LHCN-M2 (cell line): ENCODE results near the gene SHTN1. TPM values are rescaled to one million over a fixed set of nuclear protein-coding genes. Genes with fewer than 3 reads are reported as not detected.

ENCODE experiments used
- DNase-seq: peaks from one replicate; pipeline ENCODE4 v3.0.0-alpha.2; 2012; ENCODE audit warnings: low read depth
- polyA plus RNA-seq: library from polyadenylated mRNA; unstranded; fragments of >200 nt; gene quantifications from one replicate; pipeline ENCODE4 v1.2.1, GENCODE V29; 2012; ENCODE audit warnings: missing spikeins
- total RNA-seq: library from RNA; depleted of rRNA; stranded (reverse); fragments of >200 nt; gene quantifications from 2 replicates; pipeline ENCODE4 v1.2.3, GENCODE V29; 2014; rRNA removed

Gene SHTN1, protein sequence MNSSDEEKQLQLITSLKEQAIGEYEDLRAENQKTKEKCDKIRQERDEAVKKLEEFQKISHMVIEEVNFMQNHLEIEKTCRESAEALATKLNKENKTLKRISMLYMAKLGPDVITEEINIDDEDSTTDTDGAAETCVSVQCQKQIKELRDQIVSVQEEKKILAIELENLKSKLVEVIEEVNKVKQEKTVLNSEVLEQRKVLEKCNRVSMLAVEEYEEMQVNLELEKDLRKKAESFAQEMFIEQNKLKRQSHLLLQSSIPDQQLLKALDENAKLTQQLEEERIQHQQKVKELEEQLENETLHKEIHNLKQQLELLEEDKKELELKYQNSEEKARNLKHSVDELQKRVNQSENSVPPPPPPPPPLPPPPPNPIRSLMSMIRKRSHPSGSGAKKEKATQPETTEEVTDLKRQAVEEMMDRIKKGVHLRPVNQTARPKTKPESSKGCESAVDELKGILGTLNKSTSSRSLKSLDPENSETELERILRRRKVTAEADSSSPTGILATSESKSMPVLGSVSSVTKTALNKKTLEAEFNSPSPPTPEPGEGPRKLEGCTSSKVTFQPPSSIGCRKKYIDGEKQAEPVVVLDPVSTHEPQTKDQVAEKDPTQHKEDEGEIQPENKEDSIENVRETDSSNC
- 2.7 and 3.7 TPM in 2 replicates for total RNA-seq
- 2.5 TPM for polyA plus RNA-seq

GRCh38 chr10:117005026-117005526 lies at the start of gene SHTN1:
TSS of gene SHTN1 (minus strand) at chr10:117005187. CDS start at chr10:117005079, 108 bp downstream.
- DNase-seq, result peak; percentile 35

DNA sequence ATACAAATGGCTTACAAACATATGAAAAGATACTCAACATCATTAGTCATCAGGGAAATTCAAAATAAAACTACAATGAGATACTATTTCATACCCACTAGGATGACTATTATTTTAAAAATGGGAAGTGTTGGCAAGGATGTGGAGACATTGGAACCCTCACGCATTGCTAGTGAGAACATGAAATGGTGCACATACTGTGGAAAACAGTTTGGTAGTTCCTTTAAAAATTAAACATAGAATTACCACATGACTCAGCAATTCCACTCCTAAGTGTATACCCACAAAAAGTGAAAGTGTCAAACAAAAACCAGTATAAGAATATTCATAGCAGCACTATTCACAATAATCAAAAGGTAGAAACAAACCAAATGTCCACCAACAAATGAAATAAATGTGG lies 48.5 kb upstream of the SHTN1 start:
- peak; percentile 9 for DNase-seq

- DNase-seq, result no peak
Measured at GRCh38 chr10:117047947-117048346, 43.0 kb upstream of the SHTN1 start.

GRCh38 chr10:117016266-117016665 lies 11.3 kb upstream of the SHTN1 start:
- DNase-seq, result no peak

DNA sequence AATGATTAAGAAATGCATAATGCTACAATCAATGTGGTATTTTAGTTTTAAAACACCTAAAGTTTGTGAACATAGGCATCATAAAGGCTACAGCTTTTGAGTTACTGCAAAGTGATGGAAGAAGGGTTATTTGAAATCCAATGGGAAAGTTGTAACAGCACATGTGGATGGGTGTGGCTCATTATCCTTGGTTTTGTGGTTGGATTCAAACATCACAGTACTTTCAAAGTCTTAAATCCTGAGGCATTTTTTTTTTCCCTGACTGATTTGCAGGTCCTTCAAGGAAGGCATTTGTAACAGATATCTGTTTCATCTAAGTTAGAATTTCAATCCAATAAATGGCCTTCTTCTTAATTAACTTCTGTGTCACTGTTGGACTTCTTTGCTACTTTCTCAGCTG lies 9.8 kb upstream of the SHTN1 start:
- DNase-seq, result no peak

DNA sequence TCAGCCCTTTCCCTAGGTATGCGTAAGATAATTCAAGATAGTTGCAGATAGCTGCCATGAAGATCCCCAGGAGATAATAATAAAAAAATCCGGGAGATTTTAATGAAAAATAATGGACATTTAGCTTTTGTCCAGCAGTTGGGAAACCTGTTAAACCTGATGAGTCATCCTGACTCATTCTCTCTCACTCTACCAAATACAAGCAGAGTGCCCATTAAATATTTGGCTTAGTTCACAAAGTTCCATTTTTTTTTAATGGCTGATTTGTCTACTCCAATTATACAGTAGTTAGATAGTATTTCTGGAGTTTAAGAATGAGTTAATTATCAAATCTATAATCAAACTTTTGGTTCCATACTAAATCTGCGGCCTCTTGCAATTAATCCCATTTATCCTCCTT lies 2.1 kb upstream of the SHTN1 start:
- peak; percentile 86 for DNase-seq

DNA sequence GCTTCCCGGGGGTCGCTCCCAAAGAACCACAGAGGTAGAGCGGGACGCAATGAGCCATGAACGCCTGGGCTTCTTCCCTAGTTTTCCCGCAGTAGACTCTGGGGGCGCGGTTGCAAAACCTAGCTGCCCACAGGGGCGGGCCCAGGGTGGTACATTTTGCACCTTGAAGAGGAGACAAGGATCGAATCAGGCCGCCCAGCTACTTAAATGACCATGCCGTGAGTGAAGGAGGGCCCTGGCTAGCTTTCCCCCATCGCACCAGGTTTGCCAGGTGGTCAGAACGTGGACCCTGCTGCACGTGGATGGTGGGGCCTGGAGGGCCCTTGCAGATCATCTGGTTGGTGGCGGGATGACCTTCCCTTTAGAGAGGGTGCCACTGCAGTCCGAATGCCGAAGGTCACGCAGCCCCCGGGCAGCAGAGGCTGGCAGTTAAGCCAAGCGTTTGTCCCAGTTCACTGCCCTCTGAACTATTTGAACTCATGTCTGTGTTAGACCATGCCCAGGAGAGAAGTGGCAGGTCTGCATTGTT lies 604 bp upstream of the SHTN1 start:
- no peak for DNase-seq

DNA sequence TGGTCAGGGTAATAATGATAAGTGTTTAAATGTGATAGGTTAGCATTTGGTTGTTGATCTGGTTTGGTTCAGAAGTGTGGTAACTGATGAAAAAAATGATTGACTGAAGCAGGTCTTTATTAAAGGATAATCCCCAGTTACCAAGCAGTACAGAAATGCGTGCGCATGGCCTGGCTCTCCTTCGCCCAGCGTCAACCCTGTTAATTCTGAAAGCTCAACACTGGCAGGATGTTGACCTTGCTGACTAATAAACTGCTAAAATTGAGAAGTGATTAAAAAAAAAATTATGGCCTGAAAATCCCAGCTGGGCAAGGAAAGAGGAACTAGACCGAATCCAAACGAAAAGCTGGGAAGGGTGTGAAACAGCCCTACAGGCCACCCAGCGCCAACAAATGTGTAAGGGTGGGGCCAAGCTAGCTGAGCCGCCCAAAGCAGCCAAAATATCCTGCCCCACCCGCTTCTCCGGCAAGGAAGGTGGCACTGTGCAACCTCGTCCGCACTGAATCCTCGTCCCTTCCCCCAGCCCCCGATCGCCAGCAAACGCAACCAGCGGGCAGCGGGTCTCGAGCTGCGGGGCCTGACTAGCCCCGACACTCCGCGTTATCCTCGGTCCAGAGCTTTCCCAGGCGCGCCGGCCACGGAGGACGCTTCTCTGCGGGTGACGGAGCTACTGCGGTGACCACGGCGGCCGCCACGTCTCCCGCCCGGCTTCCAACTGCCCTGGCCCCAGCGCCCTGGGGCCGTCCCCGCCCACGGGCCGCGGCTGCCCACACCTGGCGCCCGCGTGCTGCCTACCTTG lies 561 bp downstream of the SHTN1 start:
- peak; percentile 31 for DNase-seq

DNA sequence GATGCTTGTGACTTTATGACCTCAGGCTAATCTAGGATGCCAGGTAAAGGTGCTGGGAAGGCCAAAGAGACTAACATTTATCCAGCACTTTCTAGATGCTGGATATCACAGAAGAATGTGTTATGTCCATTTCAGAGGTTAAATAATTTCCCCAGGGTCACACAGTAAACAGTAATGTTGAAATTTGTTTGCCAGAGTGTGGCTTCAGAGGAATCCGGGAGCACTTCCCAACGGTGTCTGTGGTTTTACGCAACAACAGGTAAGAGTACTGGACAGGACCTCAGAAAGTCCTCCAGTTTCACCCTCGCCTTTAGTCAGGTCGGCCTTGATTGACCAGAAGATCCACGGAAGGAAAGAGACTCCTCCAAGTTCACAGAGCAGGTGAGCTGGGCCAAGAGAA lies 1.7 kb downstream of the SHTN1 start:
- DNase-seq, result no peak

DNA sequence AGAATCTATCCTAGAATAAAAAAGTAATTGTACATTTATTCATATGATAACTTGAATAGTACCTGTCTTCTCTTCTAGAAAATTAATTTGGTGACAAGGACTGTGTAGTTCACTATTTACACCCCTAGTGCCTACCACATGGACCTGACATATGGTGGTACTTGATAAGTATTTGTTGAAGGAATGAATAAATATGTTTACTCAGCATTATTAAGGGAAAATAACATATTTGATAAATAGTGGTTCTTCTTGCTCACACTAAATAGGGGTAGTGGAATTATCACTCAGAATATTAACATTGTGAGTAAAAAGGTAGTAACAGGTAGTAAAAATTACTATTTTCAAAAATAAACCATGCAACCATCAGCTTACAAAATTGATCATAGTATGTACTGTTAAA lies 2.8 kb downstream of the SHTN1 start:
- no peak for DNase-seq

GRCh38 chr10:117001144-117001543 lies 3.8 kb downstream of the SHTN1 start:
- no peak for DNase-seq

DNA sequence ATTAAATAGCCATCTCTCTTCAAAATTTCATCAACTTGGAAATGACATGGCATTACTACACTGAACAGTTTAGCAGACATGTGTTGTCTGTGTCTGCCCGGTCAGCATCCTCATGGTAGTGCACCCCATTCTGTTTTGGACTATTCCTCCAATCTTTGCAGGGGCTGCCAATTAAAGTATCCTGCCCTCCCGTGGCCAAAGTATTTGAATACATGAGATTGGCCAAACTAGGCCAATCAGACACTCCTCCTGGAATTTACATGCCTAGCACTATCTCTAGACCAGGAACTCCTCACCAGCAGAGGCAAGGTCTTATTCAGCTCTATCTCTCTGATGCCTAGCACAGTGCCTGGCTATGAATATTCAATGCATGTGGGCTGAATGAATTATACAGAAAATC lies 4.4 kb downstream of the SHTN1 start:
- peak; percentile 26 for DNase-seq

DNA sequence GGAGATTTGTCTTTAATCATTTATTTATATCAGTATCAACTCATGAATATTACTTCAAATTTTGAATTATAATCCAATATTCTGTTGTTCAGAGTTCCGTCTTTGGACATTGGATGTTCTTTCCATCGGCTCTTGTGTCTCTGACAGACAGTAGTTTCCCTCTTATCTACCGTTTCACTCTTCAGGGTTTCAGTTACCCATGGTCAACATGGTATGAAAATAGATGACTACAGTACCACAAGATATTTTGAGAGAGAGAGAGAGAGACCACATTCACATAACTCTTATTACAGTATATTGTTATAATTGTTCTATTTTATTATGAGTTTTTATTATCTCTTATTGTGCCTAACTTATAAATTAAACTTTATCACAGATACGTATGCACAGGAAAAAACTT lies 6.8 kb downstream of the SHTN1 start:
- no peak for DNase-seq

GRCh38 chr10:116997015-116997414 lies 8.0 kb downstream of the SHTN1 start:
- DNase-seq, result no peak

DNA sequence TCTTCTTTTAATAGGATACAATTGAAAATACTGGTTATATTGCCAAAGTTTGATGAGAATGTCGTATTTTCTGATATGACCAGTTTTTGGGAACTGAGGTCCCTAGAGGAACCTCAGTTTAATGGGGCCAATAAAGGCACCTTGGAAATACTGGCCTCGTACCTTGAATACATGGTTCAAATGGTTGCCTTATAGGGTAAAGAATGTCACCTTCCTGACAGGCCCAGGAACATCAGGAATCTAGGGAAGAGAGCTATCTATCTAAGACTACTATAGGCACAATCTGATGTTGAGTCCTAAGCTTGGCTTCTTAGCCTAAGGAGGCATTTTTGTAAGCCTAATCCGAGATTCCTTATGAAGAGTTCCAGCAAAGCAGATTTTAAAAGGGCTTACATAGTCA lies 9.3 kb downstream of the SHTN1 start:
- no peak for DNase-seq

GRCh38 chr10:116994113-116994890 lies 10.7 kb downstream of the SHTN1 start:
- no peak for DNase-seq

DNA sequence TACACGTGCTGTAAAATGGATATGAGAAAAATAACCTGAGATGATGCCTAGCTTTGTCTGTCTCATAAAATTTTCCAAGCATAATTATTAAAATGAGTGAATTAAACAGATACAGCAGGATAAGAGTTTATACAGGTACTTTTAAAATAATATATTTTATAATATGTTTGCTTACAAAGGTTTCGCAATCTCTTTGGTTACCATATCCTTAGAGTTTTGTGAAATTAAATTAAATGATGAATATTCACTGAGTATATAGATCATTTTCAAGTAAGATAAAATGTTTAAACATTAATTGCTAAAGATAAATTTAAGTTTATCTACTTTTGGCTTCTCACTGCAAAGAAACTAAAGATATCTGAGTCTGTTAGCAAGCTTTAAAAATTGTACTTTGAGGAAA lies 11.4 kb downstream of the SHTN1 start:
- DNase-seq, result no peak

GRCh38 chr10:116992183-116992582 lies 12.8 kb downstream of the SHTN1 start:
- DNase-seq, result no peak

DNA sequence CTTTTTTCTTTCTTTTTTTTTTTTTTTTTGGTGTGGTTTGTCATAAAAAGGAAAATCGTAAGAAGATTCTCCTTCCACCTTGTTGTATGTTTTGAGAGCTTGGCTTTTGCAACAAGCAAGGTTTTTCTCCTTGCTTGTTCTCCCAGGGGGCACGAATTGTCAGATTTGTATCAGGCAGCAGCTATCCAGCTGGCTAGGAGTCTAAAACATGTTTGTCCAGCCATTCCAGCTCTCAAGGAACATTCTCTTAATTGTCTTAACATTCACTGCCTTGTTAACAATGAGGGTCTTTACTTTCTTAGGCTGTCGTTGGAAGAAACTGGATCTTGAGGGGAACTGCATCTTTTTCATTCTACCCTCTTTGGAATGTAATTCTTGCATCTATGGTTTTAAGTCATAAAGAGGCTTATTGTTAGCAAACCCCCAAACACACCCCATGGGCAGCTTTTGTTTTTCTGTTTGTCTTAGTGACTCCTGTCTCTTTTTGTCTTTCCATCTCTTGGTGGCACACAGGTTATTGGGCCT lies 14.6 kb downstream of the SHTN1 start:
- DNase-seq, result no peak

- DNase-seq, result no peak
Measured at GRCh38 chr10:116989439-116989838, 15.5 kb downstream of the SHTN1 start.

- DNase-seq, result no peak
Measured at GRCh38 chr10:116988311-116988710, 16.7 kb downstream of the SHTN1 start.
